ENCODE measurements around the gene GRID1.

GRID1 gene

DNA sequence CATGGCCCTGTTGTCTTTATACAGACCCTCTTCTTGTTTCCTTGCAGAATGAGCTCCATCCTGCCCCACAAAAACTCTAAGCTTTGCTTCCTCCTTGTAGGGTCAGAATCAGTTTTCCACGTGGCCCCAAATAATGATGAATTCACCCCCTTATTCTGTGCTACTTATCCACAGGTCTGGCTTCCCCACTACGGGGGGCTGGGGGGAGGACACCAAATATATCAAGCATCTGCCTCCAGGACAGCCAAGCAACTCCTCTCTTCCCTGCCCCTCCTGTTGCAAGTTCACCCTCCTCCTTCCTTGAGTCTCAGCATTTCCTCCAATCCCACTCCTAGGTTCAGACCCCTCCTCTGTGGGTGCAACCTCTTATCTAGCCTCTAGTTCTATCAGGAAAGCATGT is 743.3 kb downstream of the GRID1 start:
- DNase-seq, result no peak

DNA sequence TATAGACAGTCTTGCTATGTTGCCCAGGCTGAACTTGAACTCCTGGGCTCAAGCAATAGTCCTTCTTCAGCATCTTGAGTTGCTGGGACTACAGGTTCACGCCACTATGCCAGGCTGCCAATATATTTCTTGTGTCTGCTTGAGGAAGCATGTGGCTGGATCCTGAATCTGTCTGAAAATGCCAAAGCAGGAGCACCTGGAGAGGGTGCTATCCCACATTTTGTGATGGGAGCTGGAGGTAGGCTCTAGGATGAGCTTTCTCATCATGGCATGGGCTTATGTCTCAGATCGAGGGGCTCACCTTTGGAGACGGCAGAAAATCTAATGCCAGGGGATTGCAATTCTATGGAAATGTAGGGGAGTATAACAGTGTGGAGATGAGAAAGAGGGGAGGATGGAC is 744.2 kb downstream of the GRID1 start:
- DNase-seq, result no peak

DNA sequence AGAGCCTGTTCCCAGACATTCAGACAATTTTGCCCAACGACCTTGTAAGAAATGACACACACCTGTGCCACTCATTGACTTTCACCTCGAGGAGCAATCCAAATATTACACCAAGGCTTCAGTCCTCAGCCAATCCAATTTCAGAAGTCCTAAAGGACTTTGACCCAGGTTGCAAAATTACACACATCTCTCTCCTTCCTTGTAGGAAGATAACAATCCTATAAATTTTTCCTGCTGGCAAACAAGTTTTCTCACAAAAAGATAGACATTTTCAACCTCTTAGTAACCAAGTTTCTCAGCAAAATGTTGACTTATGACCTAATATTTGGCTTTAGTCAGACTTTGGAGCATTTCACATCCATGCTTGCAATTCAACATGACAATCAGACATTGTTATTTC is 745.0 kb downstream of the GRID1 start:
- no peak for DNase-seq

DNA sequence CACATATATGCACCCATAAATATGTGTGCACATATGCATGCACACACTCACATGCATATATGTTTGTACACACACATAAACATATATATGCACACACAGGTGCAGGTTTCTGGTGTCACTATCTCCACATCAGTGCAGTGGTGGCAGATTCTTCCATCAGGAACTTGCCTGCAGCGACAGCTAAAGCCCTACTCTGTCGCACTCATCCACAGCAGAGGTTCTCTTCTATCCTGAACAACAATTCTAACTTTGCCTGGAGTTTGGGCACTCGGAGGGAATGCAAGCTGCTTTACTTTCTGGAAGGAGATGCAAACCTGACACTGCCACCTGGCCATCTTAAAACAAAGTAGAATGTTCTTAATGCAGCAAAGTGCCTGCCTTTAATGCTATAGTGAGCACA is 745.8 kb downstream of the GRID1 start:
- no peak for DNase-seq

DNA sequence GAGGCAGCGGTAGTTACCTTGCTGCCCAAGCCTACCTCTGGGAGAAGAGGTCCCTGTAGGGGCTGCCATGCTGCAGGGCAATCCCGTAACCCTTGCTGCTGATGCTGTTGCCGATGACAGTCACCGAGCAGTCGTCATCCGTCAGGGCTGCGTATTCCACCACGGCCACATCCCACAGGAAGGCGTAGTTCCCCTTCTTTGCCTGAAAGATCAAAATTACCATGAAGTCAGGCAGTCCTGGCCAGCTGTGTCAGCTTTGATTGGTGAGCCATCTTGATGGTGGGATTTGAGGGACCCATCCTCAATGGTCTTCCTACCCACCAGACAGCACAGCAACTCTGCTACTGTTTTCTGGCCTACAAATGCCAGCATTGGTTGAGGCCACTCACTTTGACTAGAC is 746.8 kb downstream of the GRID1 start:
- no peak for DNase-seq

DNA sequence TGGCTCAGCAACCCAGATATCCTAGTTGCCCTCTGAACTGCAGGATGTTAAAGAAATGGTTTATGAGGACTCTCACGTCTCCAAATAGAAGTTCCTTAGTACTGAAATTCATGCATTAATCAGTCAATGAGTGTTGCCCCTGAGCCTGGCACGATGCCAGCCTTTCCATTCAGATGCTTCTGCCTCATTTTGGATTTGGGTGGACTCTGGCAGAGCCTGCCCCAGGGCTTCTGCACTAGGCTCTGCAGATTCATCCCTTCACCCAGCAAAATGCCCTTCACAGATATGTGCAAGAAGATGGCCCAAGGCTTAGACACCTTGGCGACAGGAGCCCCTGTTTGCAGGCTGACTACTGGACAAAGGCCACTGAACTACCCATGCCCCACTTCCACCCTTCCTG is 747.8 kb downstream of the GRID1 start:
- no peak for DNase-seq

DNA sequence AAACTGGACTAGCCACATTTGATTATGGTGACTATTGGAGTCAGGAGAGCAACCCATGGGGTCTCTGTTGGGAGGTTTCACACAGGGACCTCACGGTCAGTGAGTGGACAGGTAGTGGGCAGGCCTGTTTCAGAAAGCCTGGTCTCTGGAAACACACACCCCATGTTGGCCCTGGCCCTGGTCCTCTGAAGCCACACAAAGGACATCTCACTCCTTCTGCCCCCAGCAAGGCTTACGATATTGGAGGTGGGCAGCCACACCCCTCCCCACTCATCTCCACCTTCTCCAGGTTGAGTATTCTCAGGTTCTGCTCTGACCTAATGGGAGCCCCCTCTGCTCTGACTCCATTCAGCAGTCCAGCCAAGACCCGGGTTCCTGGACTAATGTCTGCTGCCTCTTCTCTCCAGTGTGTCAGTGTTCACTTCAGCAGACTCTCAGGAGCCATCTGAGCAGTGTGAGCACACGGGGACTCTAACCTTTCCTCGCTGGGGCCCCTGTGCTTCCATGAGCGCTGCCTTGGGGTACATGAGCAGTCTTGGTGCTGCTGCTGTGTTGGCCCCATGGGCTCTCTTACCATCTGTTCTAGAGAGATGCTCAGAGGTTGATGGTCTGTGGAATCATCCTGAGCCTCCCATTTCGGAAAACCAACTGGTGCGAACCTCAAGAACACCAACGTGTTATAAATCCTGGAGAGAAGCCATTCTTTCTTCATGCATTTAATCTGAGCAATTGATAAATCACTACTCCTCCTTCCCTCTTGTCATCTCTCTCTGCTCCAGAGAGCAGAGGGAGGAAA is 748.6 kb downstream of the GRID1 start:
- no peak for DNase-seq

DNA sequence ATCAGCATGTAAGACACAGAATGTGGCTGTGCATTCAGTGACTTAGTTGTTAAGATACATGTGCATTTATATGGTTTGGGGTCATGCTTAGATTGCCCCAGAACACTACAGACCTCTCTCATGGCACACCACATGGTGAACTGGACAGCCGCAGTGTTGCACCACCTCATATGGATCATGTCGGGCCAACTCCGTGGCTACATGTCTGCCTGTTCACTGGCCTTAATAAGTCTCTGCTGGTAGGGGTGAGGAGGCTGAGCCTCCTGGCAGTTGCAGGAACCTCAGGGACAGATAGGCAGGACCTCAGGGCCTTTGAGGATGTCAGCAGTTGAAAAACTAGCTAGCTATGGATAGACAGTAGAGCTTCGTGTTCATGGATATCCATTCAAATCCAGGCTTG is 751.0 kb downstream of the GRID1 start:
- DNase-seq, result no peak

DNA sequence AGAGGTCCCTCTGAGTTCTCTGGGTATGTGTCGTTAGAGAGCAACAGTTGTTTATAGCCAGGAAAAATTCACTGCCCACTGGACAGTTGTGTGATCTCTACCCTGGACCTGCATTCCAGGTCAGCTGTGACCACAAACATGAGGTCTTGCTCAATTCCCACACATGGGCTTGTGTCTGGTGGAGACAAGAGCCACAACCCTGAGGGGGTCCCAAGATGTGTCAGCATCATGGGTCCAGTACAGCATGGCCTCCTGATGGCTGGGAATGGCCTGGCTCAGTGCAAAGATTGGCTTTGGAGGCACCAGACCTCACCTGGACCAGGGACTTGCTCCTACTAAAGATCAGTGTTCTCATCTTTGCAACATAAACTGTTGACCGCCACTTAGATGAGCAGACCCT is 751.6 kb downstream of the GRID1 start:
- no peak for DNase-seq

DNA sequence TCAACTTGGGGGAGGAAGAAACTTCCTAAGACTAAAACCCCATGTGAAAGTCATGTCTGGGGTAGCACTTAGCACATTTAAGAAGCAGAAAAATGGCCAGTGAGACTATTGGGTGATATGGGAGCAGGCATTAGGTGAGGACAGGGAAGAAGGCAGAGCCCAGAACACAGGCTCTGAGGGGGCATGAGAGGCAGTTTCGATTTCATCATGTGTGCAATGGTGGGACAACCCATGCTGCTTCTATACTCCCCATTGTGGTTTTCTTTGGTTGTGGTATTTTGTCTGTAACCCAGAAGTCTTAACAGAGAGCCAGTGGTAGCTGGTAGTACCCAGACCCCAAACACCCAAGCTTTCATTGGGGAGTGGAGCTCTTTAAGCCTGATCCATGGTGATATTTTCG is 752.0 kb downstream of the GRID1 start:
- no peak for DNase-seq

DNA sequence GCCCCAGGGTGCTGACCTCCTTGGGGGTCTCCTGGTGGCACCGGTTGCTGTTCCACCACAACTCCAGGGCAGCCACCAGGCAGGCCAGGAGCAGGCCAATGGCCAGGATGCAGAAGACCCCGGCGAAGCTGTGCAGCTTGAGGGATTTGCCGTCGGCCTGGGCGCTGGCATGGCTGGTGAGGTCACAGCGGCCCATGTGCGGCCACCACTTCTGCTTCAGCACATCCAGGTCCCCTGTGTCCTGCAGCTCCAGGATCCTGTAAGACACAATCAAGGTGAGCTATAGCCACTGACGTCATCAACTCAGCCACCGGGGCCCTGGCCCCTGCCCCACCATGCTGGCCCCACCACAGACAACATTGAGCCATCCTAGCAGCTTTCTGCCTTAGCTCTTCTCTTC is 753.2 kb downstream of the GRID1 start:
- no peak for DNase-seq

DNA sequence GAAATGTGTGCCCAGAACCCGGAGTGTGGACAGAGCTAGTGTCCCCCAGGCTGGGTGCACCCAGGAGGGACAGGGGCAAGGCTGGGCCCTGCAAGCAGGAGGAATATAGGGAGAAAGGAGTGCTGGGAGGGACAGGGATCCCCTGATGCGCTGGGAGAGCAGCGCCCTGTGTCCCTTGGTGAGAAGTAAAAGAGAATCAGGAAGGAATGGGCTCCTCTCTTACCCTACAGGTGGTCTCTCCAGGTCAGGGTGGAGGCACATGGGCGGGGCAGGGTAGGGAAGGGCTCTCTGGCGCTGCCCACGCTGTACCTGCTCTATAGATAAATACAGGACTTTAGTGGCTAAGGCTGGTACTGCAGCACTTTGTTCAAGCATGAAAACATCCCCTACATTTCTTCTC is 753.8 kb downstream of the GRID1 start:
- no peak for DNase-seq

DNA sequence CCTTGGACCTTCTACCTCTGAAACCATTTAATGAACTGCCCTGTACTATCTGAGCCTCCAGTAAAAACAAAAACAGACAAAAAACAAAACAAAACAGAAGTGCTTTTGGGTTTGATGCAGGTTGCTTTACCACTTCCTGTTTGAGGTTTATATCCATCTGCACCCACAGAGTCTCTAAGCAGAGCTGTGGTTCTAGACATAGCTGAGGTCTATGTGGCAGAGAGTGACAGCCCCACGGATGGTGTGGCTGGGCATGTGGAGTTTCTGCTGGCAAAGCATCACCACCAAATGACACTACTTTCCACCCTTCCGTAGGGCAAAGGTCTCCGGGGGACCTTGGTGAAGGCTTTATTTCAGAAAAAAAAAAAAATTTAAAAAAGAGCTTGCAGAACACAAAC is 754.2 kb downstream of the GRID1 start:
- no peak for DNase-seq

DNA sequence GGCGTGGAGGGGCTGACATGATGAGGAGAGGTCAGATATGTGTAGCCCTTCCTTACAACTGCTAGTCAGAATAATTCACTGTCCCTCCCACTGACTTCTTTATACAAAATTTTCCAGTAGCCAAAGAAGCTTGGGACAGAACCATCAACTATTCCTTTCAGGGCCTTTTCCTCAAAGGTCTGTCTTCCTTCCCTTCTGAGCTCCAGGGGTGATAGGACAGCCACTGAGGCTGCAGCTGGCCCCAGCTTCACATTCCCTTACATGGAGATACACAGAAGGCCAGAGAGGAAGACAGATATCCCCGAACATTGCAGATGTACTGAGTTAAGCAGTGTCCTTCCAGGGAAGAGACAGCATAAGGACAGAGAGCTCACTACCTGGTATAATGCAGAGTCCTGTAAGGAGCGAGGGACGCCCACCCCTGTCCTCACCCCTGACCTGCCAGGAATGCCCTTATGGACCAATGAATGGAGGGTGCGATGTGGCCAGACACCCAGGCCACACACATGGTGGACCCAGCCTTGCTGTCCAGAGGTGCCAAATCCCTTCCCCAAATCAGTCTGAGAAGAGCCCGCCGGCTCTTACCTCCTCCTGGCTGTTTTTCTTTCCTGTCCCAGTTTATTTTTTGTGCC is 754.7 kb downstream of the GRID1 start:
- DNase-seq, result no peak

DNA sequence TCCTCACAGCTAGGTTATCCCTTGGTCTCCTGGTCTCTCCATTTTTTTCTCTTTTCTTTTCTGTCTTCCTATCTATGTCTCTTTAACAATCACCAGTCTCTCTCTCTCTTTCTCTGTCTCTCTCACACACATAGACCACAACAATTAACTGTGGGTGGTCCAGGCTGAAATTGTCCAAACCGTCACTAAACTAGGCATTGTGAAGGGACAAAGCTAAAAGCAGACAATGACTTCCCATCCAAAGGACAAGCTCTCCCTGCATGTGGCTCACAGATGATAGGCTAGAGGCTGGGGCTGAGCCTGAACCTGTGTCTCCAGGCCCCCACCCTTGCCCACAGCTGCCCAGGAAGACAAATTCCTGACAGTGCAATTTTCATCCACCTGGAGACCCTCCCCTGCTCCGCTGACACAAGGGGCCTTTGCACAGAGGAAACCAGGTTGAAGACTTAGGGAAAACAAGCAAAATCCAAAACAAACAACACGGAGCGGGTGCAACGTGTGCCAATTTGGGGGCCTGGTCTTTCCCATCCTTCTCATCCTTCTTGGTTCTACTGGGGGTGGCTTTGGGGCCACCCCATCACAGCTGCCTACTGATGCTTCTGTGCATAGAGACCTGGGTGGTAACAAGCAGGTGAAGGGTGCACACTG is 755.4 kb downstream of the GRID1 start:
- no peak for DNase-seq

DNA sequence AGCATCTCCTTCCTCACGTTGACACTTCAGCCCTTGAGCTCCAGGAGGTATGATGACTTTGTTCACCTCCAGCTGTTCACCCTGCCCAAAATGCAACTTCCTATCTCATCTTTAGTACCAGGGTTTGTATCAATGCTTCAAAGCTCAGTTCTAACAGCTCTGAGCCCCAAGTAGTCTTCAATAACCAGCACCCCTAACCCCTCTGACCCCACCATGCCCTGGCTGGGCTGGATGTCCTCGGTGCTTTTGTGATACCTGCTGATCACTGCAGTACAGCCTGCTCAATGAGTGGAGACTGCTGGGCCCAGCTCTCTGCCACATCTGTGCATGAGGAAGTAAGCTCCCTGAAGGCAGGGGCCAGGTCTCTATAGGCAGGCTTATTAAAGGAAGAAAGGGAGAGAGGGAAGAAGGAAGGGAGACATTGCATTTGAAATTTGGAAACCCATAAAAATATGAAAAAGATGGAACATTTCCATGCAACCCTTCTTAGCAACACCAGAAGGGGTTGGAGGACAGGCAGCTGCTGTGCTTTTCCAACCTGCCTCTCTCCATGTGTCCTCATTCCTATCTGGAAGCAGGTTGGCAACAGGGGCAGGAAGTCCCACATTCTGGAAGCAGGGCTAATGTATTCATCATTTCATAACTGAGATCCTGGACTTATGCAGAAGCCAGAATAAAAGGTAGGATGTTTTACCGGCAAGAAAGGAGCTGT is 756.1 kb downstream of the GRID1 start:
- DNase-seq, result no peak

DNA sequence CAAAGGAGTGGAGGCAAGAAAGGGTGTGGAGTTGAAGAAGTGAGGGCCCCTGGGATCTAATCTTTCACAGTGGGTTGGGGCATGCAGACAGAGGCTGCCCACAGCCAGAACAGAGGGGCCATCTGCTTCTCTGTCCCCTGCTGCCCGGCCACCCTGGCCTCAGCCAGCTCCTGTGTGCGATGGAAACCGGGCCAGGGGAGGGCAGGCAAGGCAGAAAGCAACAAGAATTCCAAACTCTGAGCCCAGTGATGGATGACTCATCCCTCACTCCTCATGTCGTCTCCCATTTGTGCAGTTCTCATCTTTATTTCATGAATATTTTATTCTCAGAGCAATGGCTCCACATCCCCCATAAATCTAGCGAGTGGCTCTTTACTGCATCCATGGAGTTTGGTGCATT is 757.1 kb downstream of the GRID1 start:
- no peak for DNase-seq

DNA sequence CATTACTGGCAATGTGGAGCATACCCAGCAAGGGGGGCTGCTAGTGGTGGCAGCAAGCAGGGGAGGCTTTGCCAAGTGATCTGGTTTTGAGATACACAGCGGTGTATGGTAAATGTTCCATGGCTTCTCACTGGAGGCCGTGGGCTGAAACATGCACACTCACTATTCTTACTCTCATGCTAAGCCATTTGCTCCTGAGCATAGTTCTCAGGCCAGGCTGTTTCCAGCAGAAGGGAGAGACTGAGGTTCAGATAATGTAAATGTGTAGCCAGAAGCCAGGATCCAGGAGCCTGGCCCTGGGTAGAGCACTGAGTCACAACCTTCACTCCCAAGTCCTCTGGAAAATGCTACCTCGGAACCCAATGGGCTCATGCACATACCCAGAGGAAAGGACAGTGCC is 757.9 kb downstream of the GRID1 start:
- no peak for DNase-seq

DNA sequence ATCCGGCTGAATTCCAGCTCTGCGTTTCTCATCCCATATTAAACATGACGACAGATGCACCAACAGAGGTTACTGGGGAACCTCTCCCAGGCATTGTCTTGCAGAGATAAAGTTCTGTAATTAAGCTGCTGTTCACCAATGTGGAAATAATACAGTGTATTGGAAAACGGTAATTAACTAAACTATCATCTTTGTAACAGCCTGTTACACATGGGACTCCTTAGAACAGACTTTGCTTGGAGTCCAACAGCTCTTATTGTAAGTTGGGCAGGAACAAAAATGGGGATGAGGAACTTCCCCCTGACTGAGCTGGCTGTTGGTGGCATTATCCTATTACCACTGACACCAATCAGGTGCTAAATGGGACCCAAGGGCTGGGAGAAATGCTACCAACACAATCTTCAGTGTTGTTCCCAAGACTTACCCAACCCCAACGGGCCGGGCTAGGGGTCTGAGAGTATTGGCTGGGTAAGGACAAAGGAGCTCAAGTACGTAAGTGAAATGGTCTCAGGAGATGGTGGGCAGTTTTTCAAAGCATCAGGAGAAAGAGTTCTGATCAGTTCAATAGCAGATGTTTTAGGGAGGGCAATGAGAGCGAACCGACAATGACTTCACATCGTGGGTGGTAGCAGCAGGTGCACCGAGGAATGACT is 759.4 kb downstream of the GRID1 start:
- no peak for DNase-seq

DNA sequence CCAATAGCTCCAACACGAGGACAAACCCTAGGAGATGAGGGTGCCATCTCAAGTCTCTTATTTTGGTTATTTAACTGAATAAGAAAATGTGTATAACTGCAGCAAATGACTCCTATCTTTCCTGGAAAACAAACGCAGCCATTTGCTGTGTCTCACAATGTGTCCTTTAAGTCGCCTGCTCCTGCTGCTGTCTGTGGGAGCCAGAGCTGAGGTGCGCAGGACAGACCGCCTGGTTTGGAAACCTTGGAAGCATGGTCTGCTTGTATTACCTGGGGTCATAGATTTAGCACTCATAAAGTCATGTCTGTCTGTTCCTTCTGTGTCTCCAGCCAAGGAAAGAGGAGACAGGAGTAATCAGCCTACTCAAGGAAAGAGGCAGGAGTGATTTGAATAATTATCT is 760.2 kb downstream of the GRID1 start:
- no peak for DNase-seq

DNA sequence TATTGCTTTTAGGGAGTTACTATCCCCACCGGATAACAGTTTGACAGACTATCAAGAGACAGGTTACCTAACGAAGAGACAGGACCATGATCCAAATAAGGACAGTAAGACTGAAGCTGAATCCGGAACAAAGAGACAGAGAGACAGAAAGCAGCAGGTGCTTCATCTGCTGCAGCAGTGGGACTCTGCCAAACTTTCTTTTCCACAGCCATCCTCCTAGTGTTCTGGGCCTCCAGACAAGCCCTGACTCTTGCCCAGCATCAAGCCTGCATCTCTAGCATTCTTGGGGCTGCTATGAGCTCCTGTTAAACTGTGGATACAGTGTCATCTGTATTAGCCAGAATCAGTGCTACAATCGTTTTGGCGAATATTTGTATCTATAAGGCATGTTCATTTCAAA is 761.7 kb downstream of the GRID1 start:
- no peak for DNase-seq

DNA sequence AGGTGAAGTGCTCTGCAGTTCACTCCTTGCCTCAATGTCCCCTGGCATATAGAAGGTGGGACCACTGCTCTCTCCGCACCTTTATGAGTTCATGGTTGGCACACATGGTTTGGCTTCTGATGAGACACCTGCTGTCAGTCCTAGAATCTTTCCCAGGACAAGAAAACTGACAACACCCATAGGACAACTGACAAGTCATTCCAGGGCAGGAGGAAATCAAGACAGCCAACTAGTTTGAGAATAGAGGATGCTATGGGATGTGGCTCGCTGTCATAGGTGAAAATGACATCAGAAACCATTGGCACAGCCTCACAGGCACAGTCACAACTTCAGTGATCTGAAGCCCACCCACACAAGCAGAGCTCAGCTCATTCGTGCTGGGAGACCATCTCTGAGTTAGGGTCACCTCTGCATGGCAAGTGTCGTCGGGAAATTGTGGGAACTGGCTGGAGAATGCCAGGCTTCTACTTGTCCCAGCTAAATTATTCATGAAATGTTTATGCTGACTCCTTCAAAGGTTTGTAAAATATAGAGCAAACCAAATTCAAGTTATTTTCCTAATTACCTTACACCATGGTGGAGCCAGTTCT is 762.4 kb downstream of the GRID1 start:
- DNase-seq, result no peak

Measured in effector CD4-positive, alpha-beta T cell (primary cell).